Right cardiac atrium (tissue), 5 donors: ENCODE results near the gene POLN. TPM values are rescaled to one million over a fixed set of nuclear protein-coding genes. Genes with fewer than 3 reads are reported as not detected.

Source experiments
- ATAC-seq, 2 donors: fragments of 200-7000 bp; cut with Tn5 transposase; one replicate each; pipeline versions ENCODE4 v1.8.0 to v1.9.1; 2020; ENCODE audit warnings: moderate library complexity in 2 of 2, mild to moderate bottlenecking in 1 of 2
- DNase-seq, 3 donors: peaks; one replicate each; pipeline ENCODE4 v3.0.0-alpha.2; 2020
- H3K27ac ChIP-seq: one replicate; pipeline ENCODE4 v1.5.1; 2013; ENCODE audit warnings: mild to moderate bottlenecking, low read length, control low read depth, moderate library complexity
- H3K27me3 ChIP-seq: one replicate; pipeline ENCODE4 v1.6.1; 2013; ENCODE audit not compliant: control insufficient read depth, insufficient read depth
- H3K4me1 ChIP-seq: one replicate; pipeline ENCODE4 v1.6.1; 2013; ENCODE audit warnings: low read length; ENCODE audit not compliant: control insufficient read depth, insufficient read depth
- H3K4me3 ChIP-seq: one replicate; pipeline ENCODE4 v1.5.1; 2013; ENCODE audit warnings: low read length, control low read depth
- H3K9me3 ChIP-seq: one replicate; pipeline ENCODE4 v1.6.1; 2013; ENCODE audit warnings: low read length; ENCODE audit not compliant: control insufficient read depth
- WGBS: extraction: QIAGEN DNeasy Blood & Tissue Kit; methylation state at CpG from one replicate; pipeline ENCODE4 v1.1.7; 2013; 5-methylcytosine and 5-hydroxymethylcytosine counted together
- intact Hi-C, 4 donors: fragments of 100-400 bp; cut with DNase I; formaldehyde crosslinking; loops; one replicate each; pipeline versions ENCODE4 v1.11.0 to v1.14.0; 2022 to 2023
- polyA plus RNA-seq: library from polyadenylated mRNA; stranded (reverse); fragments of 200-250 nt; gene quantifications from one replicate; pipeline ENCODE4 v1.2.3, GENCODE V29; 2013
- total RNA-seq, 4 donors: library from RNA; stranded (reverse); fragmentation: NEBNext Ultra II Directional; extraction: Animal tissue kit (Norgen Biotek cat#: 25700); gene quantifications; one replicate each; pipeline ENCODE4 v1.2.1, GENCODE V29; 2021
- donor health status: healthy with polysubstance abuse.
- donor health status: DM: no; HTN: yes; CAD: no.
- donor health status: DM: no; HTN: no; CAD: no.
- donor health status: DM: no; HTN: yes; CAD: no; lungs with severe emphysema.
- donor health status: DM: yes; HTN: yes; CAD: no.

POLN gene
- total and polyA plus RNA-seq, 5 donors, result 1.5 to 5.9 (median 3.8) TPM

GRCh38 chr4:2261853-2262144 is 19.9 kb upstream of the POLN start, which contains the start of gene MXD4:
MXD4 (minus strand) TSS chr4:2262109; CDS start chr4:2261980, 129 bp downstream.
- WGBS, result under 1% methylated on average over 46 of the region's 46 CpGs
- H3K4me3 ChIP-seq, result peak within 1 kb of the TSS; percentile 91
- no peaks in the 10 kb centered on the region for H3K9me3 ChIP-seq
- DNase-seq, result no peak
- peaks cover 21% of the 10 kb centered on the region for H3K4me1 ChIP-seq
- intact Hi-C loops, result loop anchor here in 1 of 4 donors (5.0 kb wide), 1 partner anchor 141 kb away; no protein-coding TSS in a partner anchor
- peak within 1 kb of the TSS; percentile 93 for H3K27ac ChIP-seq
- ATAC-seq, result no peak
- no peaks in the 10 kb centered on the region for H3K27me3 ChIP-seq

- Histone ChIP-seq H3K9me3 (no peaks in the 10 kb centered on the region), H3K4me3 (peak overlapping the region; percentile 91), H3K27me3 (no peaks in the 10 kb centered on the region), H3K4me1 (peaks cover 26% of the 10 kb centered on the region), H3K27ac (peak overlapping the region; percentile 86)
- intact Hi-C loops, result loop anchor here in 1 of 4 donors (5.0 kb wide), 1 partner anchor 141 kb away; no protein-coding TSS in a partner anchor
- DNase-seq, result peak; percentile 61 to 85 (median 82)
- under 1% methylated on average over 87 of the region's 91 CpGs for WGBS
- ATAC-seq, result no peak
These were observed 19.4 kb upstream of the POLN start for GRCh38 chr4:2261110-2261852.

DNA sequence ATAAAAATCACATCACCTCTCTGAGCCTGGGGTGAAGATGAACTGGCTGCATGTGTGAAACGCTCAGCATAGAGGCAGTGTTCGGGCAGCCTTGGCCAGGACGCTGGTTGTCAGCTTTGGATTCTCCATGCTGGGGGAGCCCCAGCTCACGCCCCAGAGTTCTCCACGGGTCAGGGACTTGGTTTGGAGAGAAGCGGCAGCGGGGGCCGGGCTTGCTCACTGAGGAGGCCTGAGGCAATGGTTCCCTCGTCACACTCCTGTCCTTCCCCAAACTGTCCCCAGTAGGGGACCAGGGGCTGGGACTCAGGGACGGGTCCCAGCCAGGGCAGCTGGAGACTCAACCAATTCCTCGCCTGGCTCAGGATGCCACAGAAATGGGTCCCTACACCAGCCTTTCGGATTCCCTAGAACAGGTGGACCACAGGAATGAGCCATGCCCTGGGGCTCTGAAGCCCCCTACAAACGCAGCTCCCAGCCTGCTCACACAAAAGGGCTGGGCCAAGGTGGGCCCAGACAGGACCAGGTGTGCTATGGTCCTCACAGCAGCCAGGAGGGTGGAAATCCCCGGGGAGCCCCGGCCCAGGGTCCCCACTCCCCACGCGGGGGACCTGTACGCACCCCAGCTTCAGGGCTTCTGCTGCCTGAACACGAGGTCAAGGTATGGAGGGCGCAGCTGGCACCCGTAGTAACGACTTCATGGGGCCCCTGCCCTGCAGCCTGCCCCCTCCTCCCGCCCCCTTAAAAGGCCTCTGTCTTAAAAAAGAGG is 18.6 kb upstream of the POLN start:
- peaks cover 28% of the 10 kb centered on the region for H3K4me1 ChIP-seq
- ATAC-seq (no peak), DNase-seq (peak; percentile 26 to 70 (median 68))
- H3K27me3 ChIP-seq, result no peaks in the 10 kb centered on the region
- intact Hi-C loops, result loop anchor here in 1 of 4 donors (5.0 kb wide), 1 partner anchor 142 kb away; no protein-coding TSS in a partner anchor
- H3K9me3 ChIP-seq, result no peaks in the 10 kb centered on the region
- peak overlapping the region; percentile 46 for H3K27ac ChIP-seq
- H3K4me3 ChIP-seq, result peak overlapping the region; percentile 91
- 29% methylated on average over 23 of the region's 23 CpGs for WGBS

- peak overlapping the region; percentile 91 for H3K4me3 ChIP-seq
- intact Hi-C loops, result loop anchor here in 3 of 4 donors (5.0 to 10.0 kb wide), 2 partner anchors 143 to 155 kb away; partner anchors contain the start of genes CFAP99 (in 2 of the 3) and ZFYVE28 (in 2 of the 3)
- H3K27me3 ChIP-seq, result no peaks in the 10 kb centered on the region
- no peaks in the 10 kb centered on the region for H3K9me3 ChIP-seq
- H3K27ac ChIP-seq, result peak overlapping the region; percentile 46
- WGBS, result 73% methylated on average over 15 of the region's 15 CpGs
- DNase-seq (peak; percentile 14 to 53 (median 52)), ATAC-seq (no peak)
- peaks cover 28% of the 10 kb centered on the region for H3K4me1 ChIP-seq
These were observed 17.8 kb upstream of the POLN start for GRCh38 chr4:2259541-2260343.

GRCh38 chr4:2259036-2259540 is 17.2 kb upstream of the POLN start:
- no peak overlapping the region for H3K4me3 ChIP-seq
- peak overlapping the region; percentile 5 for H3K27ac ChIP-seq
- peaks cover 28% of the 10 kb centered on the region for H3K4me1 ChIP-seq
- no peaks in the 10 kb centered on the region for H3K27me3 ChIP-seq
- ATAC-seq (no peak), DNase-seq (peak; percentile 23 to 57 (median 57))
- H3K9me3 ChIP-seq, result no peaks in the 10 kb centered on the region
- intact Hi-C loops, result loop anchor here in 2 of 4 donors (10.0 kb wide), 1 partner anchor 156 kb away; the partner anchor contains the start of genes CFAP99 (in 2 of the 2) and ZFYVE28 (in 2 of the 2)
- 52% methylated on average over 13 of the region's 13 CpGs for WGBS

- H3K9me3 ChIP-seq, result no peaks in the 10 kb centered on the region
- DNase-seq (peak; percentile 14 to 54 (median 49)), ATAC-seq (no peak)
- peak overlapping the region; percentile 66 for H3K27ac ChIP-seq
- peaks cover 28% of the 10 kb centered on the region for H3K4me1 ChIP-seq
- 87% methylated on average over 18 of the region's 18 CpGs for WGBS
- no peak overlapping the region for H3K4me3 ChIP-seq
- intact Hi-C loops, result loop anchor here in 2 of 4 donors (10.0 kb wide), 1 partner anchor 156 kb away; the partner anchor contains the start of genes CFAP99 (in 2 of the 2) and ZFYVE28 (in 2 of the 2)
- no peaks in the 10 kb centered on the region for H3K27me3 ChIP-seq
These were observed 16.4 kb upstream of the POLN start for GRCh38 chr4:2258091-2259035.

DNA sequence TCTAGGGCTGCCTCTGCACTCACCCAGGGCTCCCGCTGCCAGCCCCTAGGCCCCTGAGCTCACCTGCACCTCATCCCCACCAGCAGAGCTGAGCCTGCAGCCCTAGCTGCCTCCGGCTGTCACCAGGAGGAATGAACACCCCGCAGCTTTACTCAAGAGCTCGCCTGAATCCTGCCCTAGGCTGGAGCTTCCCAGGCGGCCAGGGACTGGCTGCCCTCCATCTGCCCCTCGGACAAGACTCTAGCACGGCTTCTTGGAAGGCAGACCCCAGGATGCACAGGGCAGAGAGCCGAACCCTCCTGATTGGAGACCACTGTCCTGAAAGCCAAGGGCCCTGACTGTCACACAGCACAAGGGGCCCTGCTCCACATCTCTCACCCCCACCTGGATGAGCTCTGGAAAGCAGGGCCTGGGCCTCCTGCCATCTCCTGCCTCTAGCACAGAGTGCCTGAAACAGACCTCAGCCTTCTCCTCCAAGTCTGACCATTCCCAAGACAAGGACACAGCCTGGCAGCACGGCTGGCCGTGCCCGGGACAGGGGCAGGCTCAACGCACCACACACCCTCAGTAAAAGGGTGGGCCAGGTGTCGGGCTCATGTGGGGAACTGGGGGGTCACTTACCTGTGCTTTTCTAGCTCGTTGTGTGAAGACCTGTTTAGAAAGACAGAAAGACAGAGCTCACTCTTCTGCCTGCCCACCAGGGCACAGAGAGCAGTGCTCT is 15.6 kb upstream of the POLN start:
- H3K27ac ChIP-seq, result peak overlapping the region; percentile 66
- intact Hi-C loops, result loop anchor here in 2 of 4 donors (10.0 kb wide), 1 partner anchor 157 kb away; the partner anchor contains the start of genes CFAP99 (in 2 of the 2) and ZFYVE28 (in 2 of the 2)
- peak; percentile 13 to 53 (median 45) for DNase-seq
- H3K4me3 ChIP-seq, result no peak overlapping the region
- no peaks in the 10 kb centered on the region for H3K9me3 ChIP-seq
- H3K27me3 ChIP-seq, result no peaks in the 10 kb centered on the region
- 71% methylated on average over 14 of the region's 14 CpGs for WGBS
- no peak for ATAC-seq
- peaks cover 28% of the 10 kb centered on the region for H3K4me1 ChIP-seq

- H3K27ac ChIP-seq, result peak overlapping the region; percentile 66
- H3K9me3 ChIP-seq, result no peaks in the 10 kb centered on the region
- H3K4me1 ChIP-seq, result peaks cover 28% of the 10 kb centered on the region
- intact Hi-C loops, result loop anchor here in 2 of 4 donors (10.0 kb wide), 1 partner anchor 158 kb away; the partner anchor contains the start of genes CFAP99 (in 2 of the 2) and ZFYVE28 (in 2 of the 2)
- peak; percentile 49 to 75 for ATAC-seq
- H3K4me3 ChIP-seq, result no peak overlapping the region
- peak; percentile 72 to 86 (median 82) for DNase-seq
- 51% methylated on average over 12 of the region's 12 CpGs for WGBS
- H3K27me3 ChIP-seq, result no peaks in the 10 kb centered on the region
These were observed 14.9 kb upstream of the POLN start for GRCh38 chr4:2256781-2257191.
